Smooth muscle cell (in vitro differentiated cells): Measurements from ENCODE around the gene CLIP2. TPM values are rescaled to one million over a fixed set of nuclear protein-coding genes. Genes with fewer than 3 reads are reported as not detected.
"Not testable (repeated sequence)": the region's sequence is repeated elsewhere in the genome, so short reads cannot be mapped to it uniquely, and the experiment has no call there.

Experiments used
- DNase-seq: peaks from one replicate; lab custom pipeline; 2025; ENCODE audit not compliant: unreplicated experiment; lab: John Stamatoyannopoulos, UW
- H2AFZ ChIP-seq: fragments of 200-600 bp; sonication (generic); 2 replicates; pipeline ENCODE4 v1.6.0; 2016; ENCODE audit warnings: antibody characterized with exemption, low read depth, mild to moderate bottlenecking
- H3F3A ChIP-seq: fragments of 200-600 bp; sonication (generic); 2 replicates; pipeline ENCODE4 v1.6.0; 2017; ENCODE audit warnings: antibody characterized with exemption, low read depth
- H3K27ac ChIP-seq: fragments of 200-600 bp; sonication (generic); 2 replicates; pipeline ENCODE4 v1.5.1; 2016; ENCODE audit warnings: low read depth, mild to moderate bottlenecking
- H3K27me3 ChIP-seq: fragments of 200-600 bp; sonication (generic); 2 replicates; pipeline ENCODE4 v1.6.1; 2016; ENCODE audit warnings: low read depth, mild to moderate bottlenecking
- H3K36me3 ChIP-seq: fragments of 200-600 bp; sonication (generic); 2 replicates; pipeline ENCODE4 v1.5.1; 2016; ENCODE audit warnings: low read depth
- H3K4me1 ChIP-seq: fragments of 200-600 bp; sonication (generic); 2 replicates; pipeline ENCODE4 v1.5.1; 2016; ENCODE audit warnings: low read depth
- H3K4me2 ChIP-seq: fragments of 200-600 bp; sonication (generic); 2 replicates; pipeline ENCODE4 v1.6.0; 2016; ENCODE audit warnings: mild to moderate bottlenecking
- H3K4me3 ChIP-seq: fragments of 200-600 bp; sonication (generic); 2 replicates; pipeline ENCODE4 v1.5.1; 2016; ENCODE audit warnings: mild to moderate bottlenecking
- H3K79me2 ChIP-seq: fragments of 200-600 bp; sonication (generic); 2 replicates; pipeline ENCODE4 v1.6.0; 2016; ENCODE audit warnings: low read depth, mild to moderate bottlenecking
- H3K9ac ChIP-seq: fragments of 200-600 bp; sonication (generic); 2 replicates; pipeline ENCODE4 v1.6.0; 2016; ENCODE audit warnings: low read depth
- H3K9me3 ChIP-seq: fragments of 200-600 bp; sonication (generic); replicated peaks from 2 replicates; pipeline ENCODE4 v1.5.1; 2016; ENCODE audit warnings: low read depth
- H4K20me1 ChIP-seq: fragments of 200-600 bp; sonication (generic); 2 replicates; pipeline ENCODE4 v1.6.0; 2016; ENCODE audit warnings: low read depth
- CTCF ChIP-seq: fragments of 200-600 bp; sonication (generic); IDR thresholded peaks from 2 replicates; pipeline ENCODE4 v1.5.1; 2017; ENCODE audit warnings: borderline replicate concordance, mild to moderate bottlenecking, antibody characterized with exemption; ENCODE audit not compliant: insufficient read depth, poor library complexity, severe bottlenecking
- WGBS: methylation state at CpG from one replicate; pipeline ENCODE4 v1.1.7; 2016; ENCODE audit warnings: low lambda C conversion rate; 5-methylcytosine and 5-hydroxymethylcytosine counted together
- polyA plus RNA-seq: library from polyadenylated mRNA; unstranded; fragments of >200 nt; fragmentation: Nextera tagmentation; extraction: Ambion mirVana; gene quantifications from 2 replicates; pipeline ENCODE4 v1.2.1, GENCODE V29; 2016
- total RNA-seq: library from RNA; depleted of rRNA; stranded (reverse); fragments of >200 nt; gene quantifications from 2 replicates; pipeline ENCODE4 v1.2.3, GENCODE V29; 2014

CLIP2 gene
- total and polyA plus RNA-seq, 2 experiments from 2014 or later = 12.1 to 23.3 TPM

GRCh38 chr7:74379938-74380337 is 90.7 kb downstream of the CLIP2 start:
- no peak for TF ChIP-seq CTCF
- H3K36me3 ChIP-seq = no peaks in the 10 kb centered on the region

GRCh38 chr7:74380720-74381119 is 91.5 kb downstream of the CLIP2 start:
- WGBS = 92% methylated on average over 7 of the region's 7 CpGs
- no peak overlapping the region for H2AFZ ChIP-seq
- no peak overlapping the region for H3K4me2 ChIP-seq
- H3K9ac ChIP-seq = no peak overlapping the region
- no peaks in the 10 kb centered on the region for H3K27me3 ChIP-seq
- no peaks in the 10 kb centered on the region for H4K20me1 ChIP-seq
- no peaks in the 10 kb centered on the region for H3K9me3 ChIP-seq
- no peak for TF ChIP-seq CTCF
- H3K4me1 ChIP-seq = no peaks in the 10 kb centered on the region
- no peak for DNase-seq
- no peaks in the 10 kb centered on the region for H3F3A ChIP-seq
- no peak overlapping the region for H3K27ac ChIP-seq
- no peaks in the 10 kb centered on the region for H3K36me3 ChIP-seq
- no peaks in the 10 kb centered on the region for H3K79me2 ChIP-seq
- H3K4me3 ChIP-seq = no peak overlapping the region

More at GRCh38 chr7:74379938-74380337, 90.7 kb downstream of the CLIP2 start:
- Histone ChIP-seq H4K20me1 (no peaks in the 10 kb centered on the region), H3K9ac (no peak overlapping the region), H3F3A (no peaks in the 10 kb centered on the region), H3K27me3 (no peaks in the 10 kb centered on the region), H2AFZ (no peak overlapping the region), H3K79me2 (no peaks in the 10 kb centered on the region), H3K9me3 (no peaks in the 10 kb centered on the region), H3K4me3 (no peak overlapping the region), H3K4me2 (no peak overlapping the region), H3K4me1 (no peaks in the 10 kb centered on the region), H3K27ac (no peak overlapping the region)
- 98% methylated on average over 2 of the region's 2 CpGs for WGBS
- DNase-seq = no peak

GRCh38 chr7:74384086-74384485 is 94.9 kb downstream of the CLIP2 start:
- not testable (repeated sequence) for H3K4me2 ChIP-seq, H3K79me2 ChIP-seq, H4K20me1 ChIP-seq, H3K27me3 ChIP-seq, H3K27ac ChIP-seq, H3K4me1 ChIP-seq, H3K36me3 ChIP-seq, DNase-seq, H3K9ac ChIP-seq, H3K4me3 ChIP-seq, H3F3A ChIP-seq, H3K9me3 ChIP-seq, H2AFZ ChIP-seq
- 86% methylated on average over 4 of the region's 4 CpGs for WGBS

DNA sequence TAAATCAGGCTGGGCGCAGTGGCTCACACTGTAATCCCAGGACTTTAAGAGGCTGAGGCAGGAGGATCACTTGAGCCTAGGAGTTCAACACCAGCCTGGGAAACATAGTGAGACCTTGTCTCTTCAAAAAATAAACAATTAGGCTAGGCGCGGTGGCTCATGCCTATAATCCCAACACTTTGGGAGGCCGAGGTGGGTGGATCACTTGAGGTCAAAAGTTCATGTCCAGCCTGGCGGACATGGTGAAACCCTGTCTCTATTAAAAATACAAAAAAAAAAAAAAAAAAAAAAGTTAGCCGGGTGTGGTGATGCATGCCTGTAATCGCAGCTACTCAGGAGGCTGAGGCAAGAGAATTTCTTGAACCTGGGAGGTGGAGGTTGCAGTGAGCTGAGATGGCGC is 95.6 kb downstream of the CLIP2 start:
- not testable (repeated sequence) for H3K79me2 ChIP-seq, H3K36me3 ChIP-seq, H3F3A ChIP-seq, H3K4me3 ChIP-seq, H3K9me3 ChIP-seq, H3K27ac ChIP-seq, H3K4me1 ChIP-seq, DNase-seq, H3K4me2 ChIP-seq, H3K27me3 ChIP-seq, H4K20me1 ChIP-seq, H2AFZ ChIP-seq, H3K9ac ChIP-seq
- WGBS = 95% methylated on average over 8 of the region's 8 CpGs

DNA sequence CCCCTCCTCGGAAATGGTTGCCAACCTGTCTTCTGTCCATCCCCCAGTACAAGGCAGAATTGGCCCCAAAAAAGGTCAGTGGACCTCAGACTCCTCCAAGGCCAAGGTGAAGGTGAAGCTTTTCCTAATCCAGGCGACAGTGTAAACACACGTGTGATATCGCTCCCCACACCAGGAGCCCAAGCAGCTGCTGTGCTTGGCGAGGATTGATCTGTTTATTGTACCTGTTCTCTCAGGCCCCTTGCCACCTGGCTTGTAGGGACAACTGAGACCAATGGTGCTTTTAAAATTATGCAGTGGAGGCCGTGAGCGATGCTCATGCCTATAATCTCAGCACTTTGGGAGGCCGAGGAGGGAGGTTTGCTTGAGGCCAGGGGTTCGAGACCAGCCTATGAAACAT is 98.4 kb downstream of the CLIP2 start:
- Histone ChIP-seq H3K4me2 (no peak overlapping the region), H3K27ac (no peak overlapping the region), H3F3A (no peaks in the 10 kb centered on the region), H3K4me1 (no peaks in the 10 kb centered on the region), H3K27me3 (no peaks in the 10 kb centered on the region), H3K4me3 (no peak overlapping the region), H3K9ac (no peak overlapping the region), H3K36me3 (no peaks in the 10 kb centered on the region), H2AFZ (no peak overlapping the region), H3K9me3 (no peaks in the 10 kb centered on the region), H4K20me1 (no peaks in the 10 kb centered on the region), H3K79me2 (no peaks in the 10 kb centered on the region)
- WGBS = 97% methylated on average over 9 of the region's 9 CpGs
- no peak for DNase-seq
- TF ChIP-seq CTCF = no peak
